Measurements from ENCODE around the gene FCRL1.

The FCRL1 gene

GRCh38 chr1:157798211-157798610, 21.7 kb downstream of the FCRL1 start:
- DNase-seq, result no peak

GRCh38 chr1:157785248-157785647, 34.7 kb downstream of the FCRL1 start:
- no peak for DNase-seq

- DNase-seq, result no peak
Measured at GRCh38 chr1:157784801-157785200, 35.1 kb downstream of the FCRL1 start.

GRCh38 chr1:157782931-157783330, 37.0 kb downstream of the FCRL1 start:
- DNase-seq, result no peak

GRCh38 chr1:157781048-157781447, 38.9 kb downstream of the FCRL1 start:
- DNase-seq, result no peak

GRCh38 chr1:157776971-157777391, 42.9 kb downstream of the FCRL1 start, which contains the start of gene FCRL2:
Gene FCRL2, minus strand, starts transcription at chr1:157777132. Its CDS starts 59 bp downstream, at chr1:157777073.
- DNase-seq, result no peak

- no peak for DNase-seq
Measured at GRCh38 chr1:157775101-157775870, 44.6 kb downstream of the FCRL1 start.

- DNase-seq, result no peak
Measured at GRCh38 chr1:157774412-157774811, 45.5 kb downstream of the FCRL1 start.

- no peak for DNase-seq
Measured at GRCh38 chr1:157773493-157774350, 46.2 kb downstream of the FCRL1 start.

- DNase-seq, result no peak
Measured at GRCh38 chr1:157771661-157772425, 48.1 kb downstream of the FCRL1 start.

- DNase-seq, result no peak
Measured at GRCh38 chr1:157770442-157771043, 49.4 kb downstream of the FCRL1 start.

GRCh38 chr1:157766792-157767191, 53.1 kb downstream of the FCRL1 start:
- no peak for DNase-seq

- DNase-seq, result no peak
Measured at GRCh38 chr1:157758018-157758417, 61.9 kb downstream of the FCRL1 start.

- no peak for DNase-seq
Measured at GRCh38 chr1:157753611-157754010, 66.3 kb downstream of the FCRL1 start.

- DNase-seq, result no peak
Measured at GRCh38 chr1:157751283-157751682, 68.6 kb downstream of the FCRL1 start.

- no peak for DNase-seq
Measured at GRCh38 chr1:157748262-157748817, 71.6 kb downstream of the FCRL1 start.

Measured in activated CD4-positive, alpha-beta T cell treated with anti-CD3 and anti-CD28 coated beads, Interleukin-2, amount 50 U/mL, for 48 hours (primary cell).